Activated naive CD4-positive, alpha-beta T cell treated with Interleukin-2 at 50 U/mL for 16 hours (primary cell): Measurements from ENCODE around the gene EIF2S2.
A peak's percentile ranks its signal among the peaks of the same experiment; 100 is the strongest.

Experiments
- DNase-seq: peaks from one replicate; pipeline ENCODE4 v3.0.0-alpha.2; 2020

Gene EIF2S2

GRCh38 chr20:34085544-34086040 lies 26.5 kb downstream of the EIF2S2 start:
- DNase-seq = no peak

DNA sequence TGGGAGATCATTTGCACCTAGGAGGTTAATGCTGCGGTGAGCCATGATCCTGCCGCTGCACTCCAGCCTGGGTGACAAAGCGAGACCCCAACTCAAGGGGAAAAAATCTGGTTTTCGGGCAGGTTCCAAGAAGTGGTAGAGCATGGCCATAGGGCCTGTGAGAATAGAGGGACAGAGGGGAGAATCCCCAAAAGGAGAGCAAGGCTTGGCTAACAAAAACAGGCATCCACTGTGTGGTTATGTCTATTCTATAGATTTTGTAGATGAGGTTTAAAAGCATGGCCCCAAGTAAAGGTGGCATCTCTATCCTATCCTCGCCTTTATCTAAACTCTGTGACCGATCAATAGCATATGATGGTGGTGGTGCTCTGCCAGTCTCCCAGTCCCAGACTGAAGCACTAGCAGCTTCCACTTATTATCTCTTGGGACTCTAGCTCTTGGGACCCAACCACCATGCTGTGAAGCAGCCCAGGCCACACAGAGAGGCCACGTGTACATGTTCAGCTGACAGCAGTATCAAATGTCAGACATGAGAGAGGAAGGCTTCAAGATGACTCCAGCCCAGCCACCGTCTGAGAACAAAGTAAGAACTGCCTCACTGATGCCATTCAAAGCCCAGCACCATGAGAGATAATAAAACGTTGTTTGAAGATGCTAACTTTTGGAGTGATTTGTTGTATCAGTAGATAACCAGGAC lies 27.7 kb downstream of the EIF2S2 start:
- no peak for DNase-seq

- DNase-seq = no peak
Observed at GRCh38 chr20:34083781-34084180, 28.3 kb downstream of the EIF2S2 start.

- no peak for DNase-seq
Observed at GRCh38 chr20:34083137-34083536, 28.9 kb downstream of the EIF2S2 start.

DNA sequence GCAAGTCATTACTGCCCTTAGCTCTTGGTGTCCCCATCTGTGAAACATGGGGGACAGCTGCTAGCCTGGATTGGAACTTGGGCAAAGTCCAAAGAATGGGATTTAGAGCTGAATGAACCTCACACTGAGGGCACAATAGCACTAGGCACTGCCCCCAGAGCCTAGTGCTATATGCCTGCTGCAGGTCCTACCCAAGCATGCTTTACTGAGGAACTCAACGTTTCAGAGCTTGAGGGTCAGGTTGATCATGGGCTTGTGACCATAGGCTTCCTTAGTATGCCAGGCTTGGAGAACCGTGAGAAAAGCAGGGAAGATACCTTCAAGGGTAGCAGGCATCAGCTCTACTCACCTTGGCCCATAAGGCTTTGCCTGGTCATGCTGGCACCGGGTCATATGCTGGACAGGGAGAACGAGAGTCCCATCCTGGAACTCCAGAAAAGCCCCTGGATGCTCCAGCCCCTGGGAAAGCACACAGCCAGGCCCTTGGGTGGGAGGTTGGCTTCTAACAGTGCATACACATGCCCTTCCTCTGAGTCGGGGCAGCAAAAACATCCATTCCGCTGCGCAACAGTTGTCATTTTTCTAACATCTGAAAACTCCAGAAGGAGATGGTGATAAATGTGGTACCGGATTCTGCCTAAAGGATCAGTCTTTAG lies 29.7 kb downstream of the EIF2S2 start:
- DNase-seq = no peak

GRCh38 chr20:34079818-34080217 lies 32.2 kb downstream of the EIF2S2 start:
- DNase-seq = no peak

- no peak for DNase-seq
Observed at GRCh38 chr20:34078540-34078939, 33.5 kb downstream of the EIF2S2 start.

DNA sequence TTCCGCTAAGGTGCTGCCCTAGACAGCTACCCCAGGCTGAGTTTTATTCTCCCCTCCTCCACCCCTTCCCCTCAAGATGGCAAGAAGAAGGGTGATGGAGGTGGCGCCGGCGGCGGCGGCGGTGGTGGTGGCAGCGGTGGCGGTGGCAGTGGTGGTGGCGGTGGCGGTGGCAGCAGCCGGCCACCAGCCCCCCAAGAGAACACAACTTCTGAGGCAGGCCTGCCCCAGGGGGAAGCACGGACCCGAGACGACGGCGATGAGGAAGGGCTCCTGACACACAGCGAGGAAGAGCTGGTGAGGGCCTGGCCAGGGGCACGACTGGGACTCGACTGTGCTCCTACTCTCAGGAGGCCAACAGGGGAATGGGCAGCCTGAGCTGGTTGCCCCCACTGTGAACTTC lies 35.1 kb downstream of the EIF2S2 start:
- no peak for DNase-seq

DNA sequence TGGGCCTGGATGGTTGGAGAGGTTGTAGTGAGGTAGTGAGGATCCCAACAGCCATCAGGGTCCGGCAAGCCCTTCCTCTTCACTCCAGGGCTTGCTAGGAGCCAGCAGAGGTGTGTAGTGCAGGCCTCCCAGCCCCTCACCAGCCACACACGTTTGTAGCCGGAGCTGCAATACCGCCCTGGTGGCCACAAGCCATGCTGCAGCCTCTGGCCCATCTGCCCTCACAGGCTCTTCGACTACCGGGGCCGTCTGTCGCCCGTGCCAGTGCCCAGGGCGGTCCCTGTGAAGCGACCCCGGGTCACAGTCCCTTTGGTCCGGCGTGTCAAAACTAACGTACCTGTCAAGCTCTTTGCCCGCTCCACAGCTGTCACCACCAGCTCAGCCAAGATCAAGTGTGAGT lies 36.4 kb downstream of the EIF2S2 start:
- DNase-seq = no peak

DNA sequence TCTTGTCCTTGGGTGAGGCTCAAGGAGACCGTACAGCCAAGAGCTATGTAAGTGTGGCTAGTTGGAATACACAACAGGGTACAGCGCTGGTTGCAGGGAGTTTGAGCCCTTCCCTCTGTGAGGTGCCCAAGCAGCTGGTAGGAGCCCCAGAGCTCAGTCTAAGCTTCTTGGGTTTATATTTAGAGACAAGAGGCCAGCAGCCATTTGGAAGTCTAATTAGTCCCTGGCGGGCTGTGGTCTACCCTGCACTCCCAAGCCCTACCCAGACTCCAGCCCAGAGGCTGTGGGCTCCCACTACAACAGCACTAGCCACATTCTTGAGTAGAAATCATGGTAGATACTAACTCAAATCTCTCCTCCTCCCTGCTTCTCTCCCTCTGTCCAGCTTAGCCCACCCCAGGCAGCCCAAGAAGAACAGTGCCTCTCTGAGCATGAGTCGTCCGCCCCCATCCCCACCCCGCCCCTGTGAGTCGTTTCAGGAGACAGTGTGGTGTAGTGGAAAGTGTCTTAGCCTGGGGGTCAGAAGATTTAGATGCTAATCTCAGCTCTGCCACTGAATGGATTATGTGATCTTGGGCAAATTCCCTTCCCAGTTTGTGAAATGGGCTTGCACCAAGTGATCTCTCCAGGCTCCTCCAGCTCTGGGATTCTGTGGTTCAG lies 37.8 kb downstream of the EIF2S2 start:
- no peak for DNase-seq

- no peak for DNase-seq
Observed at GRCh38 chr20:34072778-34073177, 39.3 kb downstream of the EIF2S2 start.

GRCh38 chr20:34072076-34072475 lies 40.0 kb downstream of the EIF2S2 start:
- no peak for DNase-seq

DNA sequence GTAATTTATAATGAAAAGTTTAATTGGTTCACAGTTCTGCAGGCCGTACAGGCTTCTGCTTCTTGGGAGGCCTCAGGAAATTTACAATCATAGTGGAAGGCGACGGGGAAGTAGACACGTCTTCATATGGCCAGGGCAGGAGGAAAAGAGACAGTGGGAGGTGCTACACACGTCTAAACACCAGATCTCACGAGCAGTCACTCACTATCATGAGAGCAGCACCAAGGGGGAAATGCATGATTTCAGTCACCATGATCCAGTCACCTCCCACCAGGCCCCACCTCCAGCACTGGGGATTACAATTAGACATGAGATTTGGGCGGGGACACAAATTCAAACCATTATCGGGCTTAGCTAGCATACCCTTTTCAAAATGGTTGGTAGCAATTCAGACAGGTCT lies 41.2 kb downstream of the EIF2S2 start:
- no peak for DNase-seq

- DNase-seq = no peak
Observed at GRCh38 chr20:34070079-34070439, 42.0 kb downstream of the EIF2S2 start.

DNA sequence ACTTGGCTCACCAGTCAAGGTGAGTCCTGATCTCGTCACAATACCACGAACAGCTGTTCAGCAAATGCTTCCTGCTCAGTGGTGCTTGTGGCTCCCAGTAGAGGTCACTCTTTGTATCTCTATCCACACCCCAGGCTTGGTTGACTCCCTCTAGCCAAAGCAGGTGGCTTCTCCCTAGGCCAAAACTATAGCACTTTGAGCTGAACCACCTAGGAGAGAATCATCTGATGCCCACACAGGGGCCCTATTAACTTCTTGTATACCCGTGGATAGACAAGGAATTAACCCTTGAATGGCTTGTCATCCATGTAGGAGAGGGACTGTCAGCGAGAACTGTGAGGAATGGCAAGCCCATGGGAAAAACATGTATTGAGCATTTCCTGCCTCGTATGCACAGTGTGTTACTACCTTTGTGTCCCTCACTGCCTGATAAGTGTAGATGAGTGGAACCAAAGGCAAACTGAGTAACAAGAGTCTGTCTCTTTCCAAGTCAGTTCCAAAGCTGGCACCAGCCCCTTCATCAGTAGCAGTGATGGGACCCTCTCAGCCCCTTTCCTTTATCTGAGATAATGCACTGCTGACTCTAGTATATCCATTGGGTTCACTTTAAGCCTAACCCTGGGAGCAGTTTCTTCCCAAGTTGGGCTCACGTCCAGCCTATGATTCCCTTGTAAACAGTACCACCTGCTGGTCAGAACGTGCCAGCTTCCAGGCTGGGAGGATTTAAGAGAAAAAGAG lies 42.5 kb downstream of the EIF2S2 start:
- peak; percentile 53 for DNase-seq

- DNase-seq = no peak
Observed at GRCh38 chr20:34068001-34068400, 44.0 kb downstream of the EIF2S2 start.

DNA sequence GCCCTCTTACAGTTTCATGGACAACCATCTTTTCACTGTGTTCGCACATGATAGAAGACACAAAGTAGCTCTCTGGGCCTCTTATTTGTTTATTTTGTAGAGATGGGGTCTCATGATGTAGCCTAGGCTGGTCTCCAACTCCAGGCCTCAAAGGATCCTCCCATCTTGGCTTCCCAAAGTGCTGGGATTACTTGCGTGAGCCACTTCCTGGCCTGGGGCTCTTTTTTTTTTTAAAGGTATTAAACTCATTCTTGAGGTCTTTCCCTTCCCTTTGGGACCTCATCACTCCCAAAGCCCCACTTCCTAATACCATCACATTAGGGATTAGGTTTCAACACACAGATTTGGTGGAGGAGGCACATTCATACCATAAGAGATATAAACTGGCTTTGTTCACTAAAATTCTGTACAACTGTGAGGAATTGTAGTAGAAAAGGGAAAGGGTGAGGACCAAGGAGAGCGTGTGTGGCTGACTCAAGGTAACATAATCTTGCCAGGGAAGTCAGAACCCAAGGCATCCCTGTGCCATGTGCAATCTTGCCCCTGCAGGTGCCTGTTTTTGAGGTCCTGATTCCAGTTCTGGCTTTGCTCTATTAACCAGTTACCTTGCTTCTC lies 45.5 kb downstream of the EIF2S2 start:
- DNase-seq = no peak

- no peak for DNase-seq
Observed at GRCh38 chr20:34065260-34065659, 46.8 kb downstream of the EIF2S2 start.

DNA sequence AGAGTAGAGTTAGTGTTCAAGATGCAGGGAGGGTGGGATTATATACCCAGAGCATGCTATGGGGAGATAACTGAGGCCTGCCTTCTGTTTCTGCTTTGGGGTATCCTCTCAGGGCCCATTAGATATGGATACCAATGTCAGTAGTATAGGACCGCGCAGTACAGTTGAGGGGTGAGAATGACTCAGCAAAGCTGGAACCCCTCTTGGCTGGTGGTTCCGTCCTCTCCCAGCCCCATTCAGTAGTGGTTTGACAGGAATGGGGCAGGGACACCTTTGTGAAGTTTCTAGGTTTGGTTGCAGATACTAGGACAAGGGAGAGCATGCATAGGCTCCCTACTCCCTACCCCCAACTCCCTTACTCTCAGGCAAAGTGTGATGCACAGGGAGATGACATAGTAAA lies 47.8 kb downstream of the EIF2S2 start:
- DNase-seq = no peak

GRCh38 chr20:34062570-34063482 lies 49.2 kb downstream of the EIF2S2 start:
- no peak for DNase-seq

GRCh38 chr20:34061695-34062094 lies 50.3 kb downstream of the EIF2S2 start:
- no peak for DNase-seq

GRCh38 chr20:34060970-34061369 lies 51.1 kb downstream of the EIF2S2 start:
- DNase-seq = no peak
